GM18951 (cell line): ENCODE results near the gene TULP4.
"Not testable (repeated sequence)": the region's sequence is repeated elsewhere in the genome, so short reads cannot be mapped to it uniquely, and the experiment has no call there.

ENCODE experiments used
- POLR2A ChIP-seq: IDR thresholded peaks from 4 replicates; pipeline ENCODE4 v1.6.1; 2011; ENCODE audit warnings: mild to moderate bottlenecking; ENCODE audit not compliant: insufficient read length, insufficient read depth; ENCODE audit errors: extremely low read depth
- in situ Hi-C: fragments of 300-500 bp; cut with MboI; formaldehyde crosslinking; loops from one replicate; pipeline ENCODE4 v1.12.0; 2022; ENCODE audit warnings: low sequenced_read_pairs, mixed read lengths, inconsistent platforms; ENCODE audit not compliant: unreplicated experiment

TULP4 gene

DNA sequence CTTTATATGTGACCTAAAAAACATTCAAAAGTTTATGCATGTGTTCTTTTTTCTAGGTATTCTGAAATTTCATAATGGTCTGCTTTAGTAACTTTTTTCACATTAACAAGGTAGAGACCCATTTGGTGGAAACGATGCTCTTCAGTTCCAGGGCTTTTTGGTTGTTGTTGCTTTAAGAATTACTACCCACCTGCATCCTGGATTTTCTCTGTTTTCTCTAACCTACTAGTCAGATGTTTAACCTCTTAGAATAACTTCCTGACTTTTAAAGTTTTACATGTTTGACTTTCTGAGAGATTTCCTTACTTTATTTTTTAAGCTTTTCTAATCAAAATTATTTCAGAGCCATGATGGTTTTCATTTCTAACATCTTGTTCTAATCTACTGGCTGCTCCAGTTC, 14.9 kb downstream of the TULP4 start:
- no peak for TF ChIP-seq POLR2A
- in situ Hi-C loops: no loop called here

DNA sequence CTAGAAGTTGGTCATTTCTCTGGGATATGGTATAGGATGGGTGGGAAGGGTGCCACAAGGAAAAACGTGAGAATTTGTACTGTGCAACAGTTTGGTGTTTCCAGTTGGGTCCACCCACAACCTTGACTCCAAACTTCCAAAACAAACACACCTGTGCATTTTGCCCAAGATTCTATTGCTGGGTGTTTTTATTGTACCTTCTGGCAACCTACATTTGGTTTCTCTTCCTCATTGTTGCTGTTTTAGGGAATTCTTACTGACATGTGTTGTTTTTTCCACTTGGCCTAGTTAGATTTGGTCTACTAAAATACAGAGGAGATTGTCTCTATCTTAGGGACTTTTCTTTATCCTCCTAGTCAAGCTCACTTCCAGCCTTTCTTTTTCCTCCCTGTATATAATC, 16.7 kb downstream of the TULP4 start:
- TF ChIP-seq POLR2A: no peak
- in situ Hi-C loops: no loop called here

DNA sequence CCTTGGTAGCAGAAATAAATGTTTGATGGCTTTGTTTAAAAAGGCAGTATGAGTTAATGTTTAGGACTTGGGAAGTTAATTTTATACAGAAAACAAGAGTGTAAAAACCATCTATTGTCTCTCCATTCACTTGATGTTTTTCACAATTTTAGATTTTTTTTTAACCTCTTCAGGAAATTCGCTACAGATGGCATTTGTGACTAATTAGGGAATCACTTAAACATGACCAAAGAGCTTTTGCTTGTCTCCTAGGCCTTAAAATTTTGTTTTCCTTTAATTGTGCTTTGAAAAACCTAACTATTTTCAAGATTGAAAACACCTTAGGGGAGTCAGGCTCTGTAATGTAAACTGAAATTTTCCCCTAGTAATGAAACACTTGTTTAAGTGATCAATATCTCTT, 17.3 kb downstream of the TULP4 start:
- in situ Hi-C loops: no loop called here
- no peak for TF ChIP-seq POLR2A

DNA sequence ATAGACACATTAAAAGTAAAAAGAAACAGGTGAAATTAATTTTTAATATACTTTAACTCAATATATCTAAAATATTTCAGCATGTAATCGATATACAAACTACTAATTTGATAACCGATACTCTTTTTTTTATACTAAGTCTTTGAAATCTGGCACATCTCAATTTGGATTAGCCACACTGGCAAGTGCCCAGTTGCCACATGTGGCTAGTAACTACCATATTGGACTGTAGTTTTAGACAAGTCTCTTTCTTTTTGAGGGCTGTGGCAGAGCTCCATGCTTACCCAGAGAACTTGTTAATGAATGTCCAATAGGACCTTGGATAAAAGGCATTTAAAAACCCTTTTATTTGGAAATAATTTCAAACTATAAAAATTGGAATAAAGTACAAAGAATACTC, 17.8 kb downstream of the TULP4 start:
- no peak for TF ChIP-seq POLR2A
- in situ Hi-C loops: no loop called here

DNA sequence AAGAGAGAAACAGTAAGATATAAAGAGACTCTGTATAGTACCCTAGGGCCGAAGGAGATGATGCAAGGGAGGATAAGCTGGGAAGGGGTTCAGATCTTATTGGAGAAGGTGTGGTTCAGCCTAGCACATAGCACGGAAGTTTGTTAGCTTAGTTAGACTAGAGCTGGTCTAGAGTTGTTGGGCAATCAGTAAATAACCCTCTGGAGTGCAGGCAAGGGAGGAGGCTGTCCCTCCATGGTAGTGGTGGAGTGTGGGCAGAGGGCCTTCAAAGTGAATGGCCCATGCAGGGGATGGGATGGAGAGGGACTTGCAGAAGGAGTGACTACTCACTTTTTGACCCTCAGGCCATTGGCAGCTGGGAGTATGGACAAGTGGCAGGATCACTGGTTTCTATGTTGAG, 20.0 kb downstream of the TULP4 start:
- no peak for TF ChIP-seq POLR2A
- in situ Hi-C loops: no loop called here

DNA sequence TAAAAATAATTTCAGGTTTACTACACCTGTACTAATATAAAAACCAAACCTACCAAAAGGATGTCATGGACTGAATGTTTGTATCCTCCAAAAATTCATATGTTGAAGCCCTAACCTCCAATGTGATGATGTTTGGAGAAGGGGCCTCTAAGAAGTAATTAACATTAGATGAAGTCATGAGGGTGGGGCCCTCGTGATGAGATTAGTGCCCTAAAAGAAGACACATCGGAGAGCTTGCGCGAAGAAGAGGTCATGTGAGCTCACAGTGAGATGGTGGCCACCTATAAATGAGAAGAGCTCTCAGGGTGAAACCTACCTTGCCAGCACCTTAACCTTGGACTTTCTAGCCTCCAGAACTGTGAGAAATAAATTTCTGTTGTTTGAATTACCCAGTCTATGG, 20.8 kb downstream of the TULP4 start:
- no peak for TF ChIP-seq POLR2A
- in situ Hi-C loops: no loop called here

DNA sequence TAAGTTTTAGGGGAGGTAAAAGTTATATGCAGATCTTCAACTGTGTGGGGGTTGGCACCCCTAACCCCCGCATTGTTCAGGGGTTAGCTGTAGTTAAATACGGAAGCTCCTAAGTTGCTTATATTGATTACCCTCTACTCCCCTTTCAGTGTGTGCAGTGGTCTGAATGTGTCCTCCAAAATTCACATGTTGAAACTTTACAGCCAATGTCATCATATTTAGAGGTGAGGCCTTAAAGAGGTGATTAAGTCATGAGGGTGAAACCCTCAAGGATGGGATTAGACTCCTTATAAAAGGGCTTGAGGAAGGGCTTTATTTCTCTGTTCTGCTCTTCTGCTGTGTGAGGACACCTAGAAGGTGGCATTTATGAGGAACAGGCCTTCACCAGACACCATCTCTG, 22.3 kb downstream of the TULP4 start:
- in situ Hi-C loops: no loop called here
- no peak for TF ChIP-seq POLR2A

DNA sequence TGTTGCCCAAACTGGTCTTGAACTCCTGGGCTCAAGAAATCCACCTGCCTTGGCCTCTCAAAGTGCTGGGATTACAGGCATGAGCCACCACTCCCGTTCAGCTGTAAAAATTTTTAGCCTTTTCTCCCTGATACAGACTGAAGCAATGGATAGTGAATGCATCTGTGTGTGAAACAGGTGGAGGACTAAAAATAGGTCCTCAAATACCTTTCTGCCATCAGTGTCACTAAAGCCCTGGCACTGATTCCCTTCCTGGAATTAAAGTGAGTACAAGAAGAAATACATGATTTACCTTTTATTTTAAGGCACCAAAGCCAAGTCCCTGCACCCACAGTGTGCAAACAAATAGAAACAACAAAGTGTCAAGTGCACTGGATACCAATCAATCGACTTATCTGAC, 25.1 kb downstream of the TULP4 start:
- TF ChIP-seq POLR2A: no peak
- in situ Hi-C loops: no loop called here

DNA sequence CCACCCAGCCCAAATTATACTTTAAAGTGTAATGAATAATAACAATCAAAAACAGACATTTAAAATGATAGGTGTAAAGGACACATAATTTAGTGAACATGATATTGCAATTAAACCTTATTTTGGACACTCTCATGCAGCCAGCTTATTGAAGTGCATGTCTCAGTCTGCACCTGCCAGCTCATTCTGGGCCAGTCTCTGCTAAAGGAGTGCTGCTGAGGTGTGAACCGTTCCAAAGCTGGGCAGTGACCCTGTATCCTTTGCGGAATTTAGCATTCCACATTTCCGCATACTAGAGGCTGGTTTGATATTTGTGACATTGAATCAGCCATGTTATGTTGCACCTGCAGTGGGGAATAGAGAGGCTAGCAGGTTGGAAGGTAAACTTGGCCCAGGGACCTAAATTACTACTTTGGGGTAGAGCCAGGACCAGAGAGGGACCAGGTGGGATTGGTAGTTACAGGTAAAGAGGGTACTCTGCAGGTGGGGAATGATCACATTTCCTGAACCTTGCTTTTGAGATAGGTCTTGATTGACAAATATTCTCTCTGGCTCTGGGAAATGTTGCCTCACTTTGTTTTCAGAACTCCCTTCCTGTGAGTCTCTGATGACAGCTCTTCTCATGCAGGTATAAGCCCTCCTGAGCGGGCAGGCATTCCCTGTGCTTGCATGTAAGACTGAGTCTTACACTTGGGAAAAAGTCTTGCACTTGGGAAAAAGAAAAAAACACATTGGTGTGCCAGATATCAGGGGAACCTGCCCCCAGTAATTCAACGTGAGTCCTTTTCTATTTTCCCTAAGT, 26.2 kb downstream of the TULP4 start:
- in situ Hi-C loops: no loop called here
- TF ChIP-seq POLR2A: no peak

DNA sequence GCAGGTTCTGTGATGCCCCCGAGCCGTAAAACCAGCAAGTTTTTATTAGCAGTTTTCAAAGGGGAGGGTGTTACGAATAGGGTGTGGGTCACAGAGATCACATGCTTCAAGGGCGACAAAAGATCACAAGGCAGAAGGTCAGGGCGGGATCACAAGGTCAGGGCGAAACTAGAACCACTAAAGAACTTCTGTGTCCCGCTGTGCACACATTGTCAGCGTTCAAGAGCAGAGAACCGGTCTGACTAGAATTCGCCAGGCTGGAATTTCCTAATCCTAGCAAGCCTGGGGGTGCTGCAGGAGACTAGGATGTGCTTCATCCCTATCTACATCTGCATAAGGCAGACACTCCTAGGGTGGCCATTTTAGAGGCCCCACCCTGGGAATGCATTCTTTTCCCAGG, 26.9 kb downstream of the TULP4 start:
- in situ Hi-C loops: not testable (repeated sequence)

DNA sequence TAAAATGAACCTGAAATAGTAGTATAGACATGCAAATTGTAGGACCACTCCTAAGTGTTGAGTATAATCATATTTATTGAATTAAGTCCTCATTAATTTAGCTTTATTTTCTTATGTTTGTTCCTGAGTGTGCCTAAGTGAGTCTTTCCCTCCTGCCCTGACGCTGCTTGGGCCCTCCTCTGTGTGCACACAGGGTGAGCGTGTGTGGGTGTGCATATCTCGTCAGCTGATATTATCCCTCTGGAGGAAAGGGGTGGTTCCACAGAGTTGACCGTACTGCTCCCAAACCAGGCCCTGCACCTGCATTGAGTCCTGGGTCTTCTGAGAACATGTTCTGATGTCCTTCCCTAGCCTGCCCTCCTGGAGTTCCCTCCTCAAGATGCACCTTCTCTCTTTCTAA, 28.0 kb downstream of the TULP4 start:
- in situ Hi-C loops: no loop called here
- no peak for TF ChIP-seq POLR2A

DNA sequence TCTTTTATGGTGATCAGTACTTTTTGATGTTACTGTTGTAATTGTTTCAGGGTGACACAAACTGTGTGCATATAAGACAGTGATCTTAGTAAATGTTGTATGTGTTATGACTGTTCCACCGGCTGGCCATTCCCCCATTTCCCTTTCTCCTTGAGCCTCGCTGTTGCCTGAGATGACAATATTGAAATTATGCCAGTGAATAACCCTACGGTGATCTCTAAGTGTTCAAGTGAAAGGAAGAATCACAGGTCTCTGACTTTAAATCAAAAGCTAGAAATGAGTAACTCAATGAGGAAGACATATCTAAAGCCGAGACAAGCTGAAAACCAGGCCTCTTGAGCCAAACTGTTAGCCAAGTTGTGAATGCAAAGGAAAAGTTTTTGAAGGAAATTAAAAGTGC, 32.3 kb downstream of the TULP4 start:
- in situ Hi-C loops: no loop called here
- TF ChIP-seq POLR2A: no peak

DNA sequence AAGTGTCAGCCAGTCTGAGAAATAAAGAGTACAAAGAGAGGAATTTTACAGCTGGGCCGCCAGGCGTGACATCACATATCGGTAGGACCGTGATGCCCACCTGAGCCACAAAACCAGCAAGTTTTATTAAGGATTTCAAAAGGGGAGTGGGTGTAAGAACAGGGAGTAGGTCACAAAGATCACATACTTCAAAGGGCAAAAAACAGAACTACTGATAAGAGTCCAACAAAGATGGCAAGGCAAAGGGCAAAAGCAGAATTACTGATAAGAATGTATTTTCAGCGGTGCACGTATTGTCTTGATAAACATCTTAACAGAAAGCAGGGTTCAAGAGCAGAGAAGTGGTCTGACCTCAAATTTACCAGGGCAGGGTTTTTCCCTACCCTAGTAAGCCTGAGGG, 33.2 kb downstream of the TULP4 start:
- in situ Hi-C loops: not testable (repeated sequence)

DNA sequence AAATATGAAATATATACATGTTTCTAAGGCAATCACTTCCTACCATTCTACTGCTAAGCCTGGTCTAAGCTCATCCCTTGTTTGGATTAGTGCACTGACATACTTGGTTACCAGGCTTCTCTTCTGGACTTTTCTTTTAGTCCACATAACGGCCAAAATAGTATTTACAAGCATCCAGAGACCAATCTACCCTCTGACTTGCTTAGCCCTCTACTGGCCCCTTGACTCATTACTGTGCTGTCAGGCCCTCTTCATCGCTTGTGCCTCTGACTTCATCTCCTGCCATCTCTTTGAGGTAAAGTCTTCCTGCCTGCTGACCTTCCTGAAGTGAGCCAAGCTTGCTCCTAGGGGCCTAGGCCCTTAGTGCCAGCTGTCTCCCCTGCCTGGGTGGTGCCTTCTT, 35.1 kb downstream of the TULP4 start:
- no peak for TF ChIP-seq POLR2A
- in situ Hi-C loops: no loop called here

DNA sequence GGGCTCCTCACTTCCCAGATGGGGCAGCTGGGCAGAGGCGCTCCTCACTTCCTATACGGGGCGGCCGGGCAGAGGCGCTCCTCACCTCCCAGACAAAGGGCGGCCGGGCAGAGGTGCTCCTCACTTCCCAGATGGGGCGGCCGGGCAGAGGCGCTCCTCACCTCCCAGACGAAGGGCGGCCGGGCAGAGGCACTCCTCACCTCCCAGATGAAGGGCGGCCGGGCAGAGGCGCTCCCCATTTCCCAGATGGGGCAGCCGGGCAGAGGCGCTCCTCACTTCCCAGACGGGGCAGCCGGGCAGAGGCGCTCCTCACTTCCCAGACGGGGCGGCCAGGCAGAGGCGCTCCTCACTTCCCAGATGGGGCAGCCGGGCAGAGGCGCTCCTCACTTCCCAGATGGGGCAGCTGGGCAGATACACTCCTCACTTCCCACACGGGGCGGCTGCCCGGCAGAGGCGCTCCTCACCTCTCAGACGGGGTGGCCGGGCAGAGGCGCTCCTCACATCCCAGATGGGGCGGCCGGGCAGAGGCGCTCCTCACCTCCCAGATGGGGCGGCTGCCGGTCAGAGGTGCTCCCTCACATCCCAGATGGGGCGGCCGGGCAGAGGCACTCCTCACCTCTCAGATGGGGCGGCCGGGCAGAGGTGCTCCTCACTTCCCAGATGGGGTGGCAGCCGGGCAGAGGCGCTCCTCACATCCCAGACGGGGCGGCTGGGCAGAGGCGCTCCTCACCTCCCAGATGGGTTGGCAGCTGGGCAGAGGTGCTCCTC, 36.7 kb downstream of the TULP4 start:
- in situ Hi-C loops: not testable (repeated sequence)

DNA sequence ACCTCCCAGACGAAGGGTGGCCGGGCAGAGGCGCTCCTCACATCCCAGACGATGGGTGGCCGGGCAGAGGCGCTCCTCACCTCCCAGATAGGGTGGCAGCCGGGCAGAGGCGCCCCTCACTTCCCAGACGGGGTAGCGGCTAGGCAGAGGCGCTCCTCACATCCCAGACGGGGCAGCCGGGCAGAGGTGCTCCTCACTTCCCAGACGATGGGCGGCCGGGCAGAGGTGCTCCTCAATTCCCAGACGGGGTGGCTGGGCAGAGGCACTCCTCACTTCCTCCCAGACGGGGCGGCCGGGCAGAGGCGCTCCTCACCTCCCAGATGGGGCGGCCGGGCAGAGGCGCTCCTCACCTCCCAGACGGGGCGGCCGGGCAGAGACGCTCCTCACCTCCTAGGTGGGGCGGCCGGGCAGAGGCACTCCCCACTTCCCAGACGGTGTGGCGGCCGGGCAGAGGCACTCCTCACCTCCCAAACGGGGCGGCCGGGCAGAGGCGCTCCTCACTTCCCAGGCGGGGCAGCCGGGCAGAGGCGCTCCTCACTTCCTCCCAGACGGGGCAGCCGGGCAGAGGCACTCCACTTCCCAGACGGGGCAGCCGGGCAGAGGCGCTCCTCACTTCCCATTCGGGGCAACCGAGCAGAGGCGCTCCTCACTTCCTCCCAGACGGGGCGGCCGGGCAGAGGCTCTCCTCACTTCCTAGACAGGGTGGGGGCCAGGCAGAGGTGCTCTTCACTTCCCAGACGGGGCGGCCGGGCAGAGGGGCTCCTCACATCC, 37.4 kb downstream of the TULP4 start:
- in situ Hi-C loops: not testable (repeated sequence)

DNA sequence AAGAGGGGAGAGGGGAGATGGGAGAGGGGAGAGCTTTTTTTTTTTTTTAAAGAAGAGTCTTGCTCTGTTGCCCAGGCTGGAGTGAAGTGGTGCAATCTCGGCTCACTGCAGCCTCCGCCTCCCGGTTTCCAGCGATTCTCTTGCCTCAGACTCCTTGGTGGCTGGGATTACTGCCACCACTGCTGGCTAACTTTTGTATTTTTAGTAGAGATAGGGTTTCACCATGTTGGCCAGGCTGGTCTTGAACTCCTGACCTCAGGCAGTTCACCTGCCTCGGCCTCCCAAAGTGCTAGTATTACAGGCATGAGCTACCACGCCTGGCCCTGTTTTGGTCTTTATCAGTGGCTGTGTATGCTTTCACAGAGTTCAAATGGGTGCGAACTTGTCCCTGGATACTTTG, 38.5 kb downstream of the TULP4 start:
- in situ Hi-C loops: not testable (repeated sequence)
